Spleen (tissue), 11 donors: ENCODE data around the gene PPP1R3C. TPM values are rescaled to one million over a fixed set of nuclear protein-coding genes. Genes with fewer than 3 reads are reported as not detected.

ENCODE experiments used
- DNase-seq: peaks from one replicate; pipeline ENCODE4 v3.0.0-alpha.2; 2020
- H3K27ac ChIP-seq, 8 donors: fragments of 200-600 bp; sonication (generic) in 7 of 8; 1 replicate in 4 of 8; 2 replicates in 4 of 8; pipeline versions ENCODE4 v1.5.0 to v1.8.0; 2016 to 2021; ENCODE audit warnings: inconsistent platforms in 4 of 8, mild to moderate bottlenecking in 4 of 8, moderate library complexity in 1 of 8
- H3K27me3 ChIP-seq, 7 donors: fragments of 200-600 bp; sonication (generic) in 6 of 7; replicated peaks in 1 of 7; 1 replicate in 4 of 7; 2 replicates in 3 of 7; pipeline versions ENCODE4 v1.5.0 to v1.8.0; 2016 to 2021; ENCODE audit warnings: inconsistent platforms in 3 of 7, mild to moderate bottlenecking in 1 of 7
- H3K36me3 ChIP-seq, 6 donors: fragments of 200-600 bp; sonication (generic) in 5 of 6; 1 replicate in 4 of 6; 2 replicates in 2 of 6; pipeline versions ENCODE4 v1.5.0 to v1.8.0; 2016 to 2021; ENCODE audit warnings: inconsistent platforms in 2 of 6
- H3K4me1 ChIP-seq, 6 donors: fragments of 200-600 bp; sonication (generic) in 5 of 6; 1 replicate in 3 of 6; 2 replicates in 3 of 6; pipeline versions ENCODE4 v1.5.0 to v1.8.0; 2016 to 2021; ENCODE audit warnings: inconsistent platforms in 3 of 6
- H3K4me3 ChIP-seq, 8 donors: fragments of 200-600 bp; sonication (generic) in 7 of 8; 1 replicate in 4 of 8; 2 replicates in 4 of 8; pipeline versions ENCODE4 v1.5.0 to v1.8.0; 2016 to 2021; ENCODE audit warnings: inconsistent platforms in 4 of 8, mild to moderate bottlenecking in 4 of 8, moderate library complexity in 2 of 8
- H3K9me3 ChIP-seq, 8 donors: fragments of 200-600 bp; sonication (generic) in 7 of 8; 1 replicate in 4 of 8; 2 replicates in 4 of 8; pipeline versions ENCODE4 v1.5.0 to v1.8.0; 2016 to 2021; ENCODE audit warnings: inconsistent platforms in 4 of 8
- CTCF ChIP-seq, 11 experiments: fragments of 200-600 bp in 7 of 11; fragments of 450-650 bp in 4 of 11; sonication (generic) in 4 of 11; IDR thresholded peaks in 8 of 11; conservative IDR thresholded peaks in 3 of 11; 1 replicate in 7 of 11; 2 replicates in 4 of 11; pipeline versions ENCODE4 v1.4.0 to v1.8.0; 2016 to 2021; ENCODE audit warnings: antibody characterized with exemption in 11 of 11, inconsistent platforms in 4 of 11, mild to moderate bottlenecking in 1 of 11
- POLR2A ChIP-seq, 3 donors: fragments of 450-650 bp; IDR thresholded peaks; one replicate each; pipeline ENCODE4 v1.5.1; 2017; ENCODE audit warnings: antibody characterized with exemption in 3 of 3, mild to moderate bottlenecking in 1 of 3
- POLR2AphosphoS5 ChIP-seq, 3 donors: sonication (generic); formaldehyde crosslinking; IDR thresholded peaks; one replicate each; pipeline ENCODE4 v1.5.1; 2017; ENCODE audit warnings: antibody characterized with exemption in 3 of 3
- WGBS, 5 donors: extraction: QIAGEN DNeasy Blood & Tissue Kit in 3 of 5; methylation state at CpG; one replicate each; pipeline versions ENCODE4 v1.1.5 to v1.1.7; 2013 to 2018; 5-methylcytosine and 5-hydroxymethylcytosine counted together
- intact Hi-C: fragments of 100-400 bp; cut with DNase I; formaldehyde crosslinking; loops from one replicate; pipeline ENCODE4 v1.15.0; 2023; ENCODE audit warnings: low total_unique reads
- polyA plus RNA-seq, 3 donors: library from polyadenylated mRNA; stranded (reverse); fragments of 200-250 nt; gene quantifications; one replicate each; pipeline ENCODE4 v1.2.1, GENCODE V29; 2013
- total RNA-seq, 7 donors: library from RNA; depleted of rRNA in 3 of 7; stranded (reverse); fragments of >200 nt in 3 of 7; fragmentation: NEBNext Ultra II Directional in 4 of 7; extraction: Animal tissue kit (Norgen Biotek cat#: 25700) in 4 of 7; gene quantifications; one replicate each; pipeline versions ENCODE4 v1.1.0 to v1.2.1, GENCODE V29; 2016 to 2021
- donor health status: healthy with polysubstance abuse.
- donor health status: DM: no; HTN: no; CAD: no; lungs with moderate emphysema.
- donor health status: DM: no; HTN: no; CAD: no.
- donor health status: Bipolar disorder and iron deficiency.
- donor health status: healthy.
- donor health status: DM: no; HTN: no; CAD: no.
- donor health status: DM: yes; HTN: yes; CAD: no.

Gene PPP1R3C
- total and polyA plus RNA-seq, 10 donors: 0.99 to 8.8 (median 4.2) TPM

DNA sequence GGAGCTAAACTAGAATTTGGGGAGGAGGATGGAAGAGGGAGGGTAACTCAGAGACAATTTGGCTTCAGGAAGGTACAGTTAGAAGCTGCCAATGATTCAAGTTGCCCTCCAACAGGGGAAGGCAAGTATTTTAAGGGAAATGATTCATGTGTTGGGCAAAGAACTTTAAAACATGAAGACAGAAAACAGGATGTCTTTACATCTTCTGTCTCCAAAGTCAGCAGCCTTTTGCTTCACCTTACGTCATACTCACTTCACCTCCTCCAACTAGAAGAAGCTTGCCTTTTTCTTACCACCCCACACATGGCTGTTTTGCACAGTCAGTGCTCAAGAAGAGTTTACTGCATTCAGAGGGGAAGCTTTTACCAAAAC, 36.1 kb downstream of the PPP1R3C start:
- no peaks in the 10 kb centered on the region for H3K36me3 ChIP-seq
- WGBS, 5 donors: 52 to 59% (median 54%) methylated on average over 1 of the region's 1 CpG

GRCh38 chr10:91593834-91594233, 39.0 kb downstream of the PPP1R3C start:
- Histone ChIP-seq H3K4me3 (no peak overlapping the region), H3K36me3 (no peaks in the 10 kb centered on the region), H3K9me3 (no peaks in the 10 kb centered on the region), H3K27me3 (peaks cover 0 to 21% (median 0%) of the 10 kb centered on the region in 7 donors), H3K27ac (no peak overlapping the region), H3K4me1 (peaks cover 0 to 23% (median 0%) of the 10 kb centered on the region in 6 donors)
- intact Hi-C loops: no loop called here
- DNase-seq: no peak
- TF ChIP-seq CTCF (IDR thresholded peaks at IDR 0.05 in 8 of 11, conservative IDR thresholded peaks at IDR 0.05 in 3 of 11) (no peak), POLR2AphosphoS5 (IDR thresholded peaks at IDR 0.05) (no peak), POLR2A (IDR thresholded peaks at IDR 0.05) (no peak)
- WGBS, 5 donors: 85 to 97% (median 93%) methylated on average over 2 of the region's 2 CpGs

More for the DNA sequence above, 36.1 kb downstream of the PPP1R3C start:
- DNase-seq: no peak
- intact Hi-C loops: no loop called here
- H3K4me1 ChIP-seq: no peaks in the 10 kb centered on the region
- no peaks in the 10 kb centered on the region for H3K9me3 ChIP-seq
- TF ChIP-seq POLR2A (IDR thresholded peaks at IDR 0.05): no peak
- TF ChIP-seq POLR2AphosphoS5 (IDR thresholded peaks at IDR 0.05): no peak
- TF ChIP-seq CTCF (IDR thresholded peaks at IDR 0.05 in 8 of 11, conservative IDR thresholded peaks at IDR 0.05 in 3 of 11): no peak
- H3K27me3 ChIP-seq: peaks cover 0 to 15% (median 0%) of the 10 kb centered on the region in 7 donors
- H3K27ac ChIP-seq: peak overlapping the region in 6 of 8 donors; percentile 3 to 48 (median 26)
- no peak overlapping the region for H3K4me3 ChIP-seq

DNA sequence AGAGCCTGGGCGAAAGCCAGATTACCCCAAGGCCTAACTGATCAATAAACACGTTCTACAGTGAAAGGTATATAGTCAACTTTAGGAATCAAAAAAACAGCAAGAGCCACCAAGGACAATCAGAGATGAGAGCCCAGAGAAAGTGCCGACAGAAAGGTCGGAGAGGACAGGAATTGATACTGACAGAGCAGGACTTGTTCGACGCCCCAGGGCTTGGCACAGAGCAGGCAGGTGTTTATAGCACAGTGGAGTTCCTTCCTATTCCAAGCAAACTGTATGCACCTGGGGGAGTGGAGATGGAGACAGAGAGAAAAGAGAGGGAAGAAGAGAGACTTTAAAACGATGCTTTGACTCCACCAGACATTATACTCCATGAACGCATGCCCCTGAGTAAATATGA, 39.5 kb downstream of the PPP1R3C start:
- Histone ChIP-seq H3K9me3 (no peaks in the 10 kb centered on the region), H3K4me1 (peaks cover 0 to 28% (median 0%) of the 10 kb centered on the region in 6 donors), H3K4me3 (no peak overlapping the region), H3K27me3 (peaks cover 0 to 21% (median 0%) of the 10 kb centered on the region in 7 donors), H3K27ac (no peak overlapping the region), H3K36me3 (no peaks in the 10 kb centered on the region)
- intact Hi-C loops: no loop called here
- no peak for DNase-seq
- no peak for TF ChIP-seq POLR2A (IDR thresholded peaks at IDR 0.05)
- TF ChIP-seq CTCF (IDR thresholded peaks at IDR 0.05 in 8 of 11, conservative IDR thresholded peaks at IDR 0.05 in 3 of 11): no peak
- TF ChIP-seq POLR2AphosphoS5 (IDR thresholded peaks at IDR 0.05): no peak
- 80 to 91% (median 84%) methylated on average over 8 of the region's 8 CpGs for WGBS, 5 donors

GRCh38 chr10:91592266-91592975, 40.5 kb downstream of the PPP1R3C start:
- no peak for DNase-seq
- H3K36me3 ChIP-seq: no peaks in the 10 kb centered on the region
- H3K27me3 ChIP-seq: peaks cover 0 to 21% (median 0%) of the 10 kb centered on the region in 7 donors
- TF ChIP-seq POLR2A (IDR thresholded peaks at IDR 0.05): no peak
- TF ChIP-seq CTCF (IDR thresholded peaks at IDR 0.05 in 8 of 11, conservative IDR thresholded peaks at IDR 0.05 in 3 of 11): no peak
- no peak for TF ChIP-seq POLR2AphosphoS5 (IDR thresholded peaks at IDR 0.05)
- H3K27ac ChIP-seq: peak overlapping the region in 7 of 8 donors; percentile 36 to 69 (median 55)
- H3K9me3 ChIP-seq: no peaks in the 10 kb centered on the region
- intact Hi-C loops: no loop called here
- 67 to 86% (median 85%) methylated on average over 8 of the region's 8 CpGs for WGBS, 5 donors
- H3K4me1 ChIP-seq: peaks cover 0 to 31% (median 0%) of the 10 kb centered on the region in 6 donors
- H3K4me3 ChIP-seq: no peak overlapping the region
